HEK293T (cell line): ENCODE measurements around the gene ABCA4.

Experiments used
- BHLHE40 ChIP-seq: fragments of 450-650 bp; IDR thresholded peaks from 2 replicates; pipeline ENCODE4 v1.6.1; 2016; ENCODE audit warnings: mild to moderate bottlenecking, moderate library complexity, borderline replicate concordance
- ELF4 ChIP-seq: fragments of 450-650 bp; IDR thresholded peaks from 2 replicates; pipeline ENCODE4 v1.6.1; 2017; ENCODE audit warnings: antibody characterized with exemption
- FOXA1 ChIP-seq: fragments of 450-650 bp; IDR thresholded peaks from 2 replicates; pipeline ENCODE4 v1.6.1; 2016; ENCODE audit warnings: mild to moderate bottlenecking
- FOXK2 ChIP-seq: fragments of 450-650 bp; IDR thresholded peaks from 2 replicates; pipeline ENCODE4 v1.6.1; 2016; ENCODE audit warnings: mild to moderate bottlenecking
- FOXM1 ChIP-seq: fragments of 450-650 bp; IDR thresholded peaks from 2 replicates; pipeline ENCODE4 v1.6.1; 2017; ENCODE audit warnings: mild to moderate bottlenecking, borderline replicate concordance
- HDGF ChIP-seq: fragments of 450-650 bp; IDR thresholded peaks from 2 replicates; pipeline ENCODE4 v1.6.1; 2017; ENCODE audit warnings: antibody characterized with exemption, borderline replicate concordance
- L3MBTL2 ChIP-seq: fragments of 450-650 bp; conservative IDR thresholded peaks from 2 replicates; pipeline ENCODE4 v1.6.1; 2016; ENCODE audit warnings: mild to moderate bottlenecking
- LEF1 ChIP-seq: fragments of 450-650 bp; IDR thresholded peaks from 2 replicates; pipeline ENCODE4 v1.6.1; 2017; ENCODE audit warnings: mild to moderate bottlenecking, borderline replicate concordance
- NFRKB ChIP-seq: fragments of 450-650 bp; IDR thresholded peaks from 2 replicates; pipeline ENCODE4 v1.6.1; 2016; ENCODE audit warnings: mild to moderate bottlenecking, moderate library complexity
- PKNOX1 ChIP-seq: fragments of 450-650 bp; IDR thresholded peaks from 2 replicates; pipeline ENCODE4 v1.6.1; 2016
- SP1 ChIP-seq: fragments of 450-650 bp; IDR thresholded peaks from 2 replicates; pipeline ENCODE4 v1.6.1; 2017
- SUZ12 ChIP-seq: fragments of 450-650 bp; IDR thresholded peaks from 2 replicates; pipeline ENCODE4 v1.6.1; 2016; ENCODE audit warnings: mild to moderate bottlenecking
- TARDBP ChIP-seq: fragments of 450-650 bp; IDR thresholded peaks from 2 replicates; pipeline ENCODE4 v1.6.1; 2016
- ZNF384 ChIP-seq: fragments of 450-650 bp; IDR thresholded peaks from 2 replicates; pipeline ENCODE4 v1.6.1; 2016

DNA sequence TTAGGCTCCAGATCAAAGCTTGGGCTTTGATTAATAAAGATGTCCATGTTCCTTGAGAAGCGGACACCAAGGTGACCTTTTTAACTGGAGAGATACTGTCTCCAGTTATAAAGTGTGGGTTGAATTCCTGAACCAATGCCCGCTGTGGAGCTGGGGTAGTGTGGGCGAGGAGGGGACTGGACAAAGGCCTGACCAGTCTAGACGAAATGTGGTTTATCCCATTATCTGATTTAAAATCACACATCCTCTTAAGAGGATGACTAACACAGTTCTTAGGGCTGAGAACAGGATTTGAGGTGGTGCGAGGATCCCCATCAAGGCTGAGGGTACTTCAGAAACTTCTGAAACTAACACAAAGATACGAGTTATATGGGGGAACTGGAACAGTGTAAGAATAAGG is 127.2 kb downstream of the ABCA4 start:
- TF ChIP-seq HDGF (no peak), SUZ12 (no peak), ELF4 (no peak), L3MBTL2 (no peak), FOXK2 (no peak), FOXM1 (no peak), PKNOX1 (no peak), LEF1 (no peak), FOXA1 (no peak), NFRKB (no peak), SP1 (no peak), BHLHE40 (no peak), ZNF384 (no peak), TARDBP (no peak)
